SK-N-MC (cell line): ENCODE data around the gene PCDHA2.

Source experiments
- EZH2 ChIP-seq: fragments of 200-600 bp; sonication (generic); IDR thresholded peaks from one replicate; pipeline ENCODE4 v1.6.1; 2017; ENCODE audit warnings: antibody characterized with exemption
- FOXP2 ChIP-seq: optimal IDR thresholded peaks from 2 replicates; pipeline ENCODE3; 2011; ENCODE audit warnings: mild to moderate bottlenecking, moderate library complexity; ENCODE audit not compliant: insufficient read depth; ENCODE audit errors: extremely low read length, control extremely low read depth
- POLR2AphosphoS5 ChIP-seq: IDR thresholded peaks from 2 replicates; pipeline ENCODE4 v1.6.1; 2012; ENCODE audit warnings: mild to moderate bottlenecking, low read depth, low read length, borderline replicate concordance

DNA sequence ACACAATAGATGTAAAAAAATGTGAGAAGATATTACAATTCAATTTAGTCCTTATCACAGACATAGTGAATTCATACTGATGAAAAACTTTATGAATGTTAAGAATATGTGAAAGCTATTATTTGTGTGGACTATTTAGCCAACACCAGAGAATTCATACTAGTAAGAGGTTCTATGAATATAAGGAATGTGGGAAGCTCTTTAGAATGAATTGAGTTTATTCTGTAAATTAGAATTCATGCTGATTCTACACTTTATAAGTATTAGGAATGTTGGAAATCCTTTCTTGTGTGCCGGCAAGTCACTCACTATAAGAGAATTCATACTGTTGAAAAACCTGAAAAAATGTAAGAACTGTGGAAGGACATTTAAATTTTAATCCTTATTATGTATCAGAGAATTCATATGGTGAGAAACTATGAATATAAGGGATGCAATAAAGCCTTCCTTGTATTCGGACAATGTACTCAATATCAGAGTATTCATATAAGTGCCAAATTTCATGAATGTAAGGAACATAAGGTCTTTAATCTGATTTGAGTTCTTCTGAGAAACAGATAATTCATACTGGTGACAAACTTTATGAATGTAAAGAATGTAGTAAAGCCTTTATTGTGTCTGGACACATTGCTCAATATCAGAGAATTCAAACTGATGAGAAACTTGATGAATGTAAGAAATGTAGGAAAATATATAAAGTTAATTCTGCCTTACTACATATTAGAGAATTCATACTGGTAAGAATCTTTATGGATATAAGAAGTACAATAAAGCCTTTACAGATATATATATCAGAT is 30.3 kb upstream of the PCDHA2 start:
- TF ChIP-seq EZH2 (no peak), POLR2AphosphoS5 (no peak), FOXP2 (no peak)
